K562 (cell line): ENCODE results near the gene PLEKHN1. TPM values are rescaled to one million over a fixed set of nuclear protein-coding genes. Genes with fewer than 3 reads are reported as not detected.

ENCODE experiments used
- BRCA1 ChIP-seq, 2 experiments: fragments of 450-650 bp in 1 of 2; sonication (generic) in 1 of 2; formaldehyde crosslinking in 1 of 2; IDR thresholded peaks; 2 replicates each; pipeline versions ENCODE4 v1.5.0 to v1.6.1; 2017 to 2020; ENCODE audit warnings: mild to moderate bottlenecking in 1 of 2, missing genetic modification reagents in 1 of 2
- EHMT2 ChIP-seq: fragments of 450-650 bp; IDR thresholded peaks from 2 replicates; pipeline ENCODE4 v1.6.1; 2018; ENCODE audit warnings: antibody characterized with exemption
- GABPB2 ChIP-seq: fragments of 250-450 bp; sonication (Bioruptor Pico); conservative IDR thresholded peaks from 2 replicates; pipeline ENCODE4 v1.5.1; 2021; ENCODE audit warnings: mild to moderate bottlenecking
- GATA2 ChIP-seq: sonication (generic); formaldehyde crosslinking; IDR thresholded peaks from 2 replicates; pipeline ENCODE4 v1.4.0; 2020; ENCODE audit warnings: mild to moderate bottlenecking, missing genetic modification reagents
- HCFC1 ChIP-seq: IDR thresholded peaks from 2 replicates; pipeline ENCODE4 v1.6.1; 2012; ENCODE audit warnings: low read depth, low read length, improper control_type of control experiment
- HDAC2 ChIP-seq: fragments of 450-650 bp; IDR thresholded peaks from 2 replicates; pipeline ENCODE4 v1.6.1; 2016; ENCODE audit warnings: mild to moderate bottlenecking
- HEY1 ChIP-seq: fragments of 250-450 bp; sonication (Bioruptor Pico); IDR thresholded peaks from 2 replicates; pipeline ENCODE4 v1.5.0; 2020; ENCODE audit warnings: mild to moderate bottlenecking, moderate library complexity, borderline replicate concordance
- MBD2 ChIP-seq: sonication (generic); IDR thresholded peaks from 2 replicates; pipeline ENCODE4 v1.6.1; 2016; ENCODE audit warnings: low read depth, borderline replicate concordance
- PTTG1 ChIP-seq: fragments of 450-650 bp; IDR thresholded peaks from 2 replicates; pipeline ENCODE4 v1.6.1; 2016; ENCODE audit warnings: low read depth, mild to moderate bottlenecking, missing genetic modification characterization, missing compliant biosample characterization
- PURB ChIP-seq: sonication (generic); formaldehyde crosslinking; IDR thresholded peaks from 2 replicates; pipeline ENCODE4 v1.9.0; 2021; ENCODE audit warnings: low read depth, mild to moderate bottlenecking, missing genetic modification reagents
- RCOR1 ChIP-seq, 2 experiments: IDR thresholded peaks; 2 replicates each; pipeline ENCODE4 v1.6.1; 2012; ENCODE audit warnings: low read depth in 2 of 2, low read length in 2 of 2, borderline replicate concordance in 1 of 2, improper control_type of control experiment in 1 of 2
- ZNF175 ChIP-seq: fragments of 200-800 bp; sonication (Bioruptor generic); IDR thresholded peaks from 2 replicates; pipeline ENCODE4 v1.6.1; 2016; ENCODE audit warnings: low read depth, mild to moderate bottlenecking, missing genetic modification characterization, missing compliant biosample characterization
- ZNF23 ChIP-seq: fragments of 250-450 bp; sonication (Bioruptor Pico); IDR thresholded peaks from 2 replicates; pipeline ENCODE4 v1.4.0; 2020; ENCODE audit warnings: mild to moderate bottlenecking
- ZNF239 ChIP-seq: fragments of 250-450 bp; sonication (Bioruptor Pico); IDR thresholded peaks from 2 replicates; pipeline ENCODE4 v1.4.0; 2020; ENCODE audit warnings: mild to moderate bottlenecking
- ZNF707 ChIP-seq: fragments of 250-450 bp; sonication (Bioruptor Pico); conservative IDR thresholded peaks from 2 replicates; pipeline ENCODE4 v1.8.0; 2022; ENCODE audit warnings: inconsistent platforms, mild to moderate bottlenecking, moderate library complexity
- polyA plus RNA-seq, 8 experiments: library from polyadenylated mRNA; depleted of rRNA in 4 of 8; stranded (reverse) in 5 of 8; unstranded in 3 of 8; fragments of >200 nt; fragmentation: Nextera tagmentation in 2 of 8; fragmentation: Illumina TruSeq in 1 of 8; extraction: Ambion mirVana in 2 of 8; extraction: Trizol in 1 of 8; gene quantifications; 2 replicates each; pipeline versions ENCODE4 v1.2.1 to v1.2.3, GENCODE V29; 2011 to 2014; ENCODE audit warnings: inconsistent platforms in 1 of 8, missing spikeins in 1 of 8
- total RNA-seq, 7 experiments: library from RNA; depleted of rRNA in 6 of 7; stranded (reverse); fragments of >200 nt in 6 of 7; fragmentation: Illumina TruSeq in 2 of 7; extraction: Trizol in 2 of 7; gene quantifications; 2 replicates each; pipeline versions ENCODE4 v1.2.1 to v1.2.3, GENCODE V29; 2011 to 2021; ENCODE audit warnings: low replicate concordance in 1 of 7
- TF ChIP-seq, protein P1 (sequence below), 2 experiments: fragments of 450-650 bp in 1 of 2; sonication (generic) in 1 of 2; formaldehyde crosslinking in 1 of 2; IDR thresholded peaks in 1 of 2; conservative IDR thresholded peaks in 1 of 2; 2 replicates each; pipeline versions ENCODE4 v1.6.1 to v1.8.1; 2016 to 2023; ENCODE audit warnings: mild to moderate bottlenecking in 2 of 2, moderate library complexity in 2 of 2, inconsistent platforms in 1 of 2, missing genetic modification reagents in 1 of 2
- TF ChIP-seq, protein P2 (sequence below): fragments of 250-450 bp; sonication (Bioruptor Pico); IDR thresholded peaks from 2 replicates; pipeline ENCODE4 v1.5.0; 2021; ENCODE audit warnings: mild to moderate bottlenecking, moderate library complexity
- TF ChIP-seq, protein P3 (sequence below): fragments of 200-400 bp; formaldehyde crosslinking; IDR thresholded peaks from 2 replicates; pipeline ENCODE4 v1.6.1; 2017; ENCODE audit warnings: mild to moderate bottlenecking, low read depth, low read length, moderate library complexity
- TF ChIP-seq, protein P4 (sequence below): sonication (generic); formaldehyde crosslinking; IDR thresholded peaks from 2 replicates; pipeline ENCODE4 v1.8.0; 2022; ENCODE audit warnings: mild to moderate bottlenecking, low read depth, missing genetic modification reagents

The PLEKHN1 gene
- total and polyA plus RNA-seq, 9 of the 15 experiments (the other 6 are each of a cell fraction or from before 2014, with no cell fraction given), result 0.07 to 1.5 (median 0.13) TPM; not detected in 2

DNA sequence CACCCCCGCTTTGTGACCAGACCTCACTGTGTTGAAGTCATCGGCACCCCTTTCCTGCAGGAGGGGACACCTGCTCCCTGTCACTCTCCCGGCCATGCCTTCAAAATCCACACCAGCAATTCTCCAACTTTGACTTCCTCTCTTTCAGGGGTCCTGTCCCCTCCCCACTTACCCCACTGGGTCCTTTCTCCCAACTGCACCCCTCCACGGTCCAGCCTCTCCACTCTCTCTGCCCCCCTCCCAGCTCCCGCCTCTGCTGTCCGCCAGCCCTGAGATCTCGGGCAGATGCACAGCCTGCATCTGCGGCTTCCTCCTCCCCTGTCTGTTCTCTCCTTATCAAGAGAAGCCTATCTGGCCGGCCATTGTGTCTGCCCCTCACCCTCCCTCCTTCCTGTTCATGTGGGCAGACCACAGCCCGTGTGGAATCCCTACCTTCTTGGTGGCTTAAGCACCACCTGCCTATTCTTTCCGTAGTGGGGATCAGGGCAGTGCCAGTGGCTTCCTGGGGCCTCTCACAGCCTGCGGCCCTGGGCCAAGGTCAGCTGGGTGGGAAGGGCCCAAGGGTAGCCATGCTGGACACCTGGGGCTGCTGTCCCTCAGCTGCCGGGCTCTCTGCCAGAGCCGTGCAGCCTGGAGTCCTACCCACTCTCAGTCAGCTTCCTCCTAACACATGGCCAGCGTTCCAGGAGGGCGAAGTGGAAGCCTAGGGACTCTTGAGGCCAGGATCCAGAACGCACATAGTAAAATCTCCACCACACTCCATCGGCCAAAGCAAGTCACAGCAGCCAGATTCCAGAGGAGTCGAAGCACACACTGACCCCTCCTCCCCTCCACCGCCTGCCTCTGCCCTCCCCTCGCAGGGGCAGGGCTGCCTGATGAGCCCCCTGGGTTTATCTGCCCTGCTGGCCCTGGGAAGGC is 38.8 kb downstream of the PLEKHN1 start (continued):
- no peak; the same call in 1 of the 2 replicates for TF ChIP-seq EHMT2
- TF ChIP-seq BRCA1 (IDR thresholded peaks at IDR 0.05), result no peak
- TF ChIP-seq BRCA1 (CRISPR knock-in tag; IDR thresholded peaks at IDR 0.05), result no peak
- TF ChIP-seq HCFC1, result no peak
- no peak for TF ChIP-seq ZNF23
- TF ChIP-seq, protein P1, sequence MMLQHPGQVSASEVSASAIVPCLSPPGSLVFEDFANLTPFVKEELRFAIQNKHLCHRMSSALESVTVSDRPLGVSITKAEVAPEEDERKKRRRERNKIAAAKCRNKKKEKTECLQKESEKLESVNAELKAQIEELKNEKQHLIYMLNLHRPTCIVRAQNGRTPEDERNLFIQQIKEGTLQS (IDR thresholded peaks at IDR 0.05), result no peak
- TF ChIP-seq, protein P1 (CRISPR knock-in tag; conservative IDR thresholded peaks at IDR 0.05), result no peak
- TF ChIP-seq, protein P2, sequence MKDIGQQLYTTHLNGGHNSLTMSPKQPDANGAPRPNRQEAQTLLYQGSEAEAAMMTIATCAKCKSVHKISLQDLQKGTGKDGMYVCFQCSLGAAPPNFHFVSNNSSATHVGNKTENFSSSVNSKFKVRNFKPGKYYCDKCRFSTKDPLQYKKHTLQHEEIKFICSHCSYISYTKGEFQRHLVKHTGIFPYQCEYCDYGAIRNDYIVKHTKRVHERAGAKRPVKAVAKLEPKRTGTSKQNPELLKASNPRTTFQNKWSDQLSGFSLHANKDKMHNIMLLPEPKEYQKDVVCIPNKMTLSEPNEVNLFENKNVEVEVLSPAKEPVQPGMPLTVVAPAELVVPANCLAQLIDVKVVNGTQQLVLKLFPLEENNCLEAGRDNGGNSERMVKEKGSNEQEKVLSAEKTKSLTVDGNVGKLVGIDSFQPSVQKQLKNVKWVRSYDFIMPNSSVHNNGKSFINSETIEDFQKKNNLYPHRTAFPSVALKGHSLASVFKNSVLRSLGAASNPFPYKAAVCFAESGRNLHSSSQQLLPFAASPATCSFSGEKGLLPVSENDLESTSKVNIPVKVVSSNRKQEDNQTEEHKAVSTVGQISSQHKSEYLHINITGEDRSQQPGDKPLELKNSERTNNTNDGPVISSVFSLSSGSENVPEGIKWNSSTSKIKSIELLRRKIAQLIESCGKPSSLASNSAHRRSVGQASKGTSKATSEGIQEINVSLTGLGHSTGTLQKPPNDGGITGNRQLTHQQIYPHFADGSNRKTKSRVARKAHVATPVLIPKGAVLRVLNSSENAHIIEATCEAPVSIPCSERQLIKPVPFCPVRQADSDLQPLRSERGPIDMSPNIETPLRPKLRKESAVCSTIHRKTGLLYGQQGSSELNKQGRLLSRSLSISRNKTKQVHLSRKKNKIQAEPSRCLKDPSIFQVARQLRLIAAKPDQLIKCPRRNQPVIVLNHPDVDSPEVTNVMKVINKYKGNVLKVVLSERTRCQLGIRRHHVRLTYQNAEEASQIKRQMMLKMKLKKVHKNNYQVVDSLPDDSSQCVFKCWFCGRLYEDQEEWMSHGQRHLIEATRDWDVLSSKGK, result no peak
- no peak for TF ChIP-seq PURB (CRISPR knock-in tag)
- TF ChIP-seq ZNF707, result no peak
- TF ChIP-seq HDAC2, result peak; percentile 78
- peak; percentile 83 for TF ChIP-seq GATA2
- TF ChIP-seq, protein P3, sequence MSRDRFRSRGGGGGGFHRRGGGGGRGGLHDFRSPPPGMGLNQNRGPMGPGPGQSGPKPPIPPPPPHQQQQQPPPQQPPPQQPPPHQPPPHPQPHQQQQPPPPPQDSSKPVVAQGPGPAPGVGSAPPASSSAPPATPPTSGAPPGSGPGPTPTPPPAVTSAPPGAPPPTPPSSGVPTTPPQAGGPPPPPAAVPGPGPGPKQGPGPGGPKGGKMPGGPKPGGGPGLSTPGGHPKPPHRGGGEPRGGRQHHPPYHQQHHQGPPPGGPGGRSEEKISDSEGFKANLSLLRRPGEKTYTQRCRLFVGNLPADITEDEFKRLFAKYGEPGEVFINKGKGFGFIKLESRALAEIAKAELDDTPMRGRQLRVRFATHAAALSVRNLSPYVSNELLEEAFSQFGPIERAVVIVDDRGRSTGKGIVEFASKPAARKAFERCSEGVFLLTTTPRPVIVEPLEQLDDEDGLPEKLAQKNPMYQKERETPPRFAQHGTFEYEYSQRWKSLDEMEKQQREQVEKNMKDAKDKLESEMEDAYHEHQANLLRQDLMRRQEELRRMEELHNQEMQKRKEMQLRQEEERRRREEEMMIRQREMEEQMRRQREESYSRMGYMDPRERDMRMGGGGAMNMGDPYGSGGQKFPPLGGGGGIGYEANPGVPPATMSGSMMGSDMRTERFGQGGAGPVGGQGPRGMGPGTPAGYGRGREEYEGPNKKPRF, result no peak
- no peak for TF ChIP-seq PTTG1 (tag)
- TF ChIP-seq GABPB2 (CRISPR knock-in tag), result no peak
- TF ChIP-seq ZNF239 (CRISPR knock-in tag), result no peak; the same call in 1 of the 2 replicates
- TF ChIP-seq HEY1 (CRISPR knock-in tag), result no peak
- TF ChIP-seq RCOR1 (IDR thresholded peaks at IDR 0.05; ENCODE audit: borderline replicate concordance in 1 of 2, low read depth in 2 of 2, low read length in 2 of 2), result peak in 1 of 2 experiments; percentile 93; a peak in 3 of 4 replicates
- peak; percentile 86 for TF ChIP-seq ZNF175
- TF ChIP-seq, protein P4, sequence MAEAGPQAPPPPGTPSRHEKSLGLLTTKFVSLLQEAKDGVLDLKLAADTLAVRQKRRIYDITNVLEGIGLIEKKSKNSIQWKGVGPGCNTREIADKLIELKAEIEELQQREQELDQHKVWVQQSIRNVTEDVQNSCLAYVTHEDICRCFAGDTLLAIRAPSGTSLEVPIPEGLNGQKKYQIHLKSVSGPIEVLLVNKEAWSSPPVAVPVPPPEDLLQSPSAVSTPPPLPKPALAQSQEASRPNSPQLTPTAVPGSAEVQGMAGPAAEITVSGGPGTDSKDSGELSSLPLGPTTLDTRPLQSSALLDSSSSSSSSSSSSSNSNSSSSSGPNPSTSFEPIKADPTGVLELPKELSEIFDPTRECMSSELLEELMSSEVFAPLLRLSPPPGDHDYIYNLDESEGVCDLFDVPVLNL (CRISPR knock-in tag), result no peak
- no peak for TF ChIP-seq MBD2
